ENCODE results near the gene NFIC.

DNA sequence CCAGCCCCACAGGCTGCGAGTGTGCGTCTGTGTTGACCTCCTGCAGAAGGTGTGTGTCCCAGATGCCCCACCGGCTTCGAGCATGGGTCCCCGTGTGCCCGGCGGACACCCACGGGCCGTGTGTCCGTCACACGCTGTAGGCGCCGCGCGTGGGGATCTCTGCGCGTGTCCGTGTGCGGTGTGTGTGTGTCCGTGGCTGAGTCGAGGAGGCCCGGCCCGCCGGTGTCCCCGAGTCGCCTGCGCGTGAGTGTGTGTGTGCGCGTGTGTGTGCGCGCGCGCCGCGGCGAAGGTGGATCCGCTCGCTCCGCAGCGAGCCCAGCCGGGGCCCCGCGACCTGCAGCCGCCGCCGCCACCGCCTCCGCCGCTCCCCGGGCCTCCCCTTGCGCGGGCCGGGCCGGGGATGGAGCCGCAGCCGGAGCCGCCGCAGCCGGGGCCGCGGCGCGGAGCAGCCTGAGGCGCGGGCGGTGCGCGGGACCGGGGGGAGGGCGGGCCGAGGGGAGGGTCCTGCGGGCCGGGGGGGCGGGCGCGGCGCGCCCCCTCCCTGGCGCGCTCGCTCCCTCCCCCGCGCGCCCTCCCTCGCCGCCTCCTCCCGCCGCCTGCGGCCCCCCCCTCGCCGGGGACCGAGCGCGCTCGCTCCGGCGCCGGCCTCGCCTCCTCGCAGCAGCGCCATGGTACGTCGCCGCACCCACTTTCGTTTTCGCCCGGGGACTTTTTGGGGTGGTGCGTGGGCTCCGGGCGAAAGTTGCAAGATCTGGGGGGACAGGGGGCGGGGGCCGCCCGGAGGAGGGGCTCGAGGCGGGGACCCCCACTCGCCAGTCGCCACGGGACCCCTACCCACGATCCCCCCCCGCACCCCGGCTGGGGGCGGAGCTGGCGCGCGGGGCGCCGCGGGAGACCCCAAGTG is 7.1 kb upstream of the NFIC start:
- TF ChIP-seq ZNF565 (CRISPR knock-in tag; conservative IDR thresholded peaks at IDR 0.05; ENCODE audit: low read depth) (no peak), ZFP30 (CRISPR knock-in tag; IDR thresholded peaks at IDR 0.05) (no peak), OSR1 (CRISPR knock-in tag; IDR thresholded peaks at IDR 0.05) (no peak), ZFP3 (CRISPR knock-in tag; IDR thresholded peaks at IDR 0.05) (no peak), ARNTL (CRISPR knock-in tag; IDR thresholded peaks at IDR 0.05; ENCODE audit: borderline replicate concordance, low read depth) (no peak), GLIS3 (CRISPR knock-in tag; IDR thresholded peaks at IDR 0.05) (no peak), CSDC2 (CRISPR knock-in tag; IDR thresholded peaks at IDR 0.05) (no peak)
- TF ChIP-seq, protein P1, sequence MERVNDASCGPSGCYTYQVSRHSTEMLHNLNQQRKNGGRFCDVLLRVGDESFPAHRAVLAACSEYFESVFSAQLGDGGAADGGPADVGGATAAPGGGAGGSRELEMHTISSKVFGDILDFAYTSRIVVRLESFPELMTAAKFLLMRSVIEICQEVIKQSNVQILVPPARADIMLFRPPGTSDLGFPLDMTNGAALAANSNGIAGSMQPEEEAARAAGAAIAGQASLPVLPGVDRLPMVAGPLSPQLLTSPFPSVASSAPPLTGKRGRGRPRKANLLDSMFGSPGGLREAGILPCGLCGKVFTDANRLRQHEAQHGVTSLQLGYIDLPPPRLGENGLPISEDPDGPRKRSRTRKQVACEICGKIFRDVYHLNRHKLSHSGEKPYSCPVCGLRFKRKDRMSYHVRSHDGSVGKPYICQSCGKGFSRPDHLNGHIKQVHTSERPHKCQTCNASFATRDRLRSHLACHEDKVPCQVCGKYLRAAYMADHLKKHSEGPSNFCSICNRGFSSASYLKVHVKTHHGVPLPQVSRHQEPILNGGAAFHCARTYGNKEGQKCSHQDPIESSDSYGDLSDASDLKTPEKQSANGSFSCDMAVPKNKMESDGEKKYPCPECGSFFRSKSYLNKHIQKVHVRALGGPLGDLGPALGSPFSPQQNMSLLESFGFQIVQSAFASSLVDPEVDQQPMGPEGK (CRISPR knock-in tag; IDR thresholded peaks at IDR 0.05; ENCODE audit: borderline replicate concordance), result no peak
- TF ChIP-seq, protein P2, sequence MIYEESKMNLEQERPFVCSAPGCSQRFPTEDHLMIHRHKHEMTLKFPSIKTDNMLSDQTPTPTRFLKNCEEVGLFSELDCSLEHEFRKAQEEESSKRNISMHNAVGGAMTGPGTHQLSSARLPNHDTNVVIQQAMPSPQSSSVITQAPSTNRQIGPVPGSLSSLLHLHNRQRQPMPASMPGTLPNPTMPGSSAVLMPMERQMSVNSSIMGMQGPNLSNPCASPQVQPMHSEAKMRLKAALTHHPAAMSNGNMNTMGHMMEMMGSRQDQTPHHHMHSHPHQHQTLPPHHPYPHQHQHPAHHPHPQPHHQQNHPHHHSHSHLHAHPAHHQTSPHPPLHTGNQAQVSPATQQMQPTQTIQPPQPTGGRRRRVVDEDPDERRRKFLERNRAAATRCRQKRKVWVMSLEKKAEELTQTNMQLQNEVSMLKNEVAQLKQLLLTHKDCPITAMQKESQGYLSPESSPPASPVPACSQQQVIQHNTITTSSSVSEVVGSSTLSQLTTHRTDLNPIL (CRISPR knock-in tag; IDR thresholded peaks at IDR 0.05; ENCODE audit: low read depth), result no peak
- TF ChIP-seq, protein P3, sequence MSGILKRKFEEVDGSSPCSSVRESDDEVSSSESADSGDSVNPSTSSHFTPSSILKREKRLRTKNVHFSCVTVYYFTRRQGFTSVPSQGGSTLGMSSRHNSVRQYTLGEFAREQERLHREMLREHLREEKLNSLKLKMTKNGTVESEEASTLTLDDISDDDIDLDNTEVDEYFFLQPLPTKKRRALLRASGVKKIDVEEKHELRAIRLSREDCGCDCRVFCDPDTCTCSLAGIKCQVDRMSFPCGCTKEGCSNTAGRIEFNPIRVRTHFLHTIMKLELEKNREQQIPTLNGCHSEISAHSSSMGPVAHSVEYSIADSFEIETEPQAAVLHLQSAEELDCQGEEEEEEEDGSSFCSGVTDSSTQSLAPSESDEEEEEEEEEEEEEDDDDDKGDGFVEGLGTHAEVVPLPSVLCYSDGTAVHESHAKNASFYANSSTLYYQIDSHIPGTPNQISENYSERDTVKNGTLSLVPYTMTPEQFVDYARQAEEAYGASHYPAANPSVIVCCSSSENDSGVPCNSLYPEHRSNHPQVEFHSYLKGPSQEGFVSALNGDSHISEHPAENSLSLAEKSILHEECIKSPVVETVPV (CRISPR knock-in tag; IDR thresholded peaks at IDR 0.05), result no peak
